OCI-LY3 (cell line): ENCODE data around the gene ZBTB16.

Source experiments
- H2AFZ ChIP-seq: fragments of 200-600, 300-600 bp; shearing (Covaris generic); 2 replicates; pipeline ENCODE4 v1.6.0; 2014; ENCODE audit warnings: antibody characterized with exemption, low read depth, low read length
- H3K27ac ChIP-seq: fragments of 200-600, 300-600 bp; sonication (generic); 2 replicates; pipeline ENCODE4 v1.5.1; 2014; ENCODE audit warnings: mild to moderate bottlenecking, low read length, moderate library complexity, mixed read lengths
- H3K27me3 ChIP-seq: fragments of 200-600, 300-600 bp; sonication (generic); 2 replicates; pipeline ENCODE4 v1.6.1; 2014; ENCODE audit warnings: low read depth, low read length, mixed read lengths
- H3K36me3 ChIP-seq: fragments of 200-600, 300-600 bp; sonication (generic); replicated peaks from 2 replicates; pipeline ENCODE3; 2014; ENCODE audit warnings: low read depth, low read length, mixed read lengths
- H3K4me1 ChIP-seq: fragments of 300-600, 200-600 bp; sonication (generic); 2 replicates; pipeline ENCODE4 v1.6.1; 2014; ENCODE audit warnings: low read length, mixed read lengths
- H3K4me2 ChIP-seq: fragments of 200-600, 300-600 bp; sonication (generic); 2 replicates; pipeline ENCODE4 v1.6.1; 2014; ENCODE audit warnings: low read length, mixed read lengths
- H3K4me3 ChIP-seq: fragments of 300-600, 200-600 bp; sonication (generic); 2 replicates; pipeline ENCODE4 v1.5.1; 2014; ENCODE audit warnings: antibody characterized with exemption, mild to moderate bottlenecking, low read length, moderate library complexity
- H3K79me2 ChIP-seq: fragments of 300-600, 200-600 bp; shearing (Covaris generic); 2 replicates; pipeline ENCODE4 v1.6.1; 2014; ENCODE audit warnings: mild to moderate bottlenecking, low read length, mixed read lengths
- H3K9ac ChIP-seq: fragments of 300-600, 200-600 bp; shearing (Covaris generic); 2 replicates; pipeline ENCODE4 v1.6.0; 2014; ENCODE audit warnings: mild to moderate bottlenecking, low read length, moderate library complexity
- H3K9me3 ChIP-seq: fragments of 200-600, 300-600 bp; shearing (Covaris generic); 2 replicates; pipeline ENCODE4 v1.6.1; 2014; ENCODE audit warnings: low read length, mixed read lengths; ENCODE audit not compliant: insufficient read depth
- H4K20me1 ChIP-seq: fragments of 200-600, 300-600 bp; sonication (generic); 2 replicates; pipeline ENCODE4 v1.6.1; 2016; ENCODE audit warnings: low read length, mixed read lengths; ENCODE audit not compliant: insufficient read depth
- CTCF ChIP-seq: fragments of 200-600, 300-600 bp; sonication (generic); IDR thresholded peaks from 2 replicates; pipeline ENCODE4 v1.5.1; 2014; ENCODE audit warnings: antibody characterized with exemption, low read length, low read depth
- EZH2phosphoT487 ChIP-seq: fragments of 200-600 bp; shearing (Covaris generic); IDR thresholded peaks from 2 replicates; pipeline ENCODE4 v1.6.1; 2018; ENCODE audit warnings: antibody characterized with exemption, mixed run types, low read depth

Gene ZBTB16

DNA sequence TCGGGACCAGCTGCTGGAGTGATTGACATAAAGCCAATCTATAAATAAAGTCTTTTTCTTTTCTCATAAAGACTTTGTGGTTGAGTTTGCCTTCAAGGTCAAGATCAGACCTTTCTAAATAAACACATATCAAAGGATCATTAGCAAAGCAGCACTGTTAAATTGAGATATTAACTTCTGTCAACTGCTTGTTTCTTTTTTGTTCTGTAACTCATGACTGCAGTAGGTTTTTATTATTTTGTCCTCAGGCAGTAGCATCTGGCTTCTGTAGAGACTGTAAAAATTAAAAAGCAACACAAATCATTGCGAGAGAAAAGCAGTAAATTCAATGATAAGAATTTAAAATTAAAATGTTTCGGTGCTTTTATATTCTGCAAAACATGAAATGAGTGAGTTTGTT lies 159.0 kb downstream of the ZBTB16 start:
- H3K4me2 ChIP-seq: no peak overlapping the region
- H3K4me1 ChIP-seq: no peaks in the 10 kb centered on the region
- no peaks in the 10 kb centered on the region for H3K9me3 ChIP-seq
- no peaks in the 10 kb centered on the region for H3K36me3 ChIP-seq
- H3K79me2 ChIP-seq: no peaks in the 10 kb centered on the region
- H4K20me1 ChIP-seq: no peaks in the 10 kb centered on the region
- H3K27me3 ChIP-seq: peaks cover 21% of the 10 kb centered on the region
- H3K27ac ChIP-seq: no peak overlapping the region
- TF ChIP-seq CTCF (no peak), EZH2phosphoT487 (no peak)
- no peak overlapping the region for H3K9ac ChIP-seq
- H3K4me3 ChIP-seq: no peak overlapping the region
- no peak overlapping the region for H2AFZ ChIP-seq

DNA sequence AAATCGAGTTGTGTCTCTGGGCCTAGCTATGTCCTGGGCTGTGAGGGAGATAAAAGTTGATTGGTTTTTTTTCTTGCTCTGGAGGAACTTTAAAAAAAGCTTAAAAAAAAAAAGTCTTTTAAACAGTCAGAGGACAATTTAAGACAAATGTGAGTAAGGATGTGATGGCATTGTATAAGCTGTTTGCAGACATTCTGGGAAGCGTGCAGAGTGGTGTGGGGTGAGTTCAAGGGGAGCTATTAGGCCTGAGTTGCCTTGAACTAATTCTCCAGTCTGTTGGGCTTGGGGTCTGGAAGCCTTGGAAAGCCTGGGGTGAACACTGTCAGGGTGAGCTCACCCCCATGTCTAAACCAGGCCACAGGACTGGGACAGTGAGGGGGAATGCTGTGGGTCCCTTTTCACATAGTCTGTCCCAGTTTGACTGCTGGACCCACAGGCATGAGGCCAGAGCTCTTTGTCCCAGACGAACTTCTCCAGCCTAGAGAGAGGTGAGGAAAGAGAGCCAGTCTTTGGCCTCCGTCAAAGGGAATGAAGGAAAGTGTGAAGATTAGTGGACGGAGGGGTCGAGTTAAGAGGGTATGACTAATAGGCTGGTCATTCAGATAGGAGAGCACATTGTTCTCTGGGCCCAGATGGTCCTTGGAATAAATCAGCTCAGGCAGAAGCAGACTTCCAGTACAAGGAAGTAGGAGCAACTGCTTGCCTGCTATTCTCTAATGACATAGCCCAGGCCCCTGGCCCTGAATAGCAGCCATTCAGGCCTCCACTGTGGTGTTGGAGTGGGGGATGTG lies 160.2 kb downstream of the ZBTB16 start:
- Histone ChIP-seq H2AFZ (no peak overlapping the region), H3K9ac (no peak overlapping the region), H3K79me2 (no peaks in the 10 kb centered on the region), H3K4me3 (no peak overlapping the region), H3K27ac (no peak overlapping the region), H3K36me3 (no peaks in the 10 kb centered on the region), H4K20me1 (no peaks in the 10 kb centered on the region), H3K9me3 (no peaks in the 10 kb centered on the region), H3K4me1 (no peaks in the 10 kb centered on the region), H3K4me2 (no peak overlapping the region), H3K27me3 (peaks cover 27% of the 10 kb centered on the region)
- TF ChIP-seq CTCF (no peak), EZH2phosphoT487 (no peak)

GRCh38 chr11:114221037-114221436 lies 161.5 kb downstream of the ZBTB16 start:
- TF ChIP-seq CTCF (no peak), EZH2phosphoT487 (no peak)
- H3K27me3 ChIP-seq: peaks cover 30% of the 10 kb centered on the region

DNA sequence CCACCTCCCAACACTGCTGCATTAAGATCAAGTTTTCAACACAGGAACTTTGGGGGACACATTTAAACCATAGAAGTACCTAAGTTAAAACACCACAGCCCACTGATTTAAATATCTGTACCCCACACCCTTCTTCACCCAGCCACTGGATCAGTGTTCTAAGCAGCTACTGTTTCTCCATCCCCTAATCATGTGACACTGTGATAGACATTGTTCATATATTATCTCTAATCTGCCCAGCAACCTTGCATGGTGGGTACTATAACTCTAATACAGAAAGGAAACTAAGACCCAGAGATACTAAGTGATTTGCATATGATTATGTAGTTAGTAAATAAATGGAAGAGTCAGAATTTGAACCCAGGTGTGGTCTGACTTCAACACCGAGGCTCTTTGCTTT lies 166.2 kb downstream of the ZBTB16 start:
- Histone ChIP-seq H3K79me2 (no peaks in the 10 kb centered on the region), H3K36me3 (no peaks in the 10 kb centered on the region), H3K9ac (no peak overlapping the region), H4K20me1 (no peaks in the 10 kb centered on the region), H2AFZ (no peak overlapping the region), H3K4me2 (no peak overlapping the region), H3K9me3 (no peaks in the 10 kb centered on the region), H3K4me1 (peaks cover 2% of the 10 kb centered on the region; the same call in 1 of the 2 replicates), H3K27ac (no peak overlapping the region), H3K4me3 (no peak overlapping the region), H3K27me3 (peaks cover 63% of the 10 kb centered on the region)
- no peak for TF ChIP-seq EZH2phosphoT487
- no peak for TF ChIP-seq CTCF

More at GRCh38 chr11:114221037-114221436, 161.5 kb downstream of the ZBTB16 start:
- H3K4me1 ChIP-seq: no peaks in the 10 kb centered on the region
- H3K4me2 ChIP-seq: no peak overlapping the region
- H2AFZ ChIP-seq: no peak overlapping the region
- H3K4me3 ChIP-seq: no peak overlapping the region
- no peaks in the 10 kb centered on the region for H3K9me3 ChIP-seq
- H3K9ac ChIP-seq: no peak overlapping the region
- no peaks in the 10 kb centered on the region for H3K79me2 ChIP-seq
- H3K27ac ChIP-seq: no peak overlapping the region
- no peaks in the 10 kb centered on the region for H4K20me1 ChIP-seq
- H3K36me3 ChIP-seq: no peaks in the 10 kb centered on the region
